AG09309 (cell line): Measurements from ENCODE around the gene TPGS1.
"Not testable (repeated sequence)": the region's sequence is repeated elsewhere in the genome, so short reads cannot be mapped to it uniquely, and the experiment has no call there.

Experiments
- DNase-seq: peaks from one replicate; pipeline ENCODE4 v3.0.0-alpha.2; 2010; ENCODE audit warnings: low read depth
- H3K4me3 ChIP-seq: 2 replicates; pipeline ENCODE4 v1.5.1; 2011; ENCODE audit warnings: mild to moderate bottlenecking, low read depth, low read length, moderate library complexity; ENCODE audit not compliant: control insufficient read depth
- CTCF ChIP-seq: IDR thresholded peaks from 2 replicates; pipeline ENCODE4 v1.5.1; 2011; ENCODE audit warnings: mild to moderate bottlenecking, low read depth, low read length, inconsistent platforms; ENCODE audit not compliant: insufficient read depth, control insufficient read depth; ENCODE audit errors: missing control alignments

Gene TPGS1

GRCh38 chr19:478976-479375, 28.3 kb upstream of the TPGS1 start:
- DNase-seq, result no peak
- TF ChIP-seq CTCF, result no peak
- H3K4me3 ChIP-seq, result no peak overlapping the region

- TF ChIP-seq CTCF, result peak; percentile 57
- no peak overlapping the region for H3K4me3 ChIP-seq
- DNase-seq, result no peak
These were observed 27.1 kb upstream of the TPGS1 start for GRCh38 chr19:480016-480855.

GRCh38 chr19:481100-481499, 26.2 kb upstream of the TPGS1 start:
- not testable (repeated sequence) for H3K4me3 ChIP-seq, DNase-seq

GRCh38 chr19:482186-483041, 24.9 kb upstream of the TPGS1 start:
- no peak for DNase-seq
- no peak for TF ChIP-seq CTCF
- no peak overlapping the region for H3K4me3 ChIP-seq

GRCh38 chr19:483332-484072, 23.8 kb upstream of the TPGS1 start:
- no peak for DNase-seq
- no peak for TF ChIP-seq CTCF
- no peak overlapping the region for H3K4me3 ChIP-seq

GRCh38 chr19:484494-484893, 22.8 kb upstream of the TPGS1 start:
- DNase-seq, result no peak
- TF ChIP-seq CTCF, result no peak
- no peak overlapping the region for H3K4me3 ChIP-seq
